Left kidney (tissue), 2 donors: ENCODE data around the gene SCIN. TPM values are rescaled to one million over a fixed set of nuclear protein-coding genes. Genes with fewer than 3 reads are reported as not detected.
"Not testable (repeated sequence)": the region's sequence is repeated elsewhere in the genome, so short reads cannot be mapped to it uniquely, and the experiment has no call there.

Source experiments
- DNase-seq: peaks from one replicate; pipeline ENCODE4 v3.0.0-alpha.2; 2013
- polyA plus RNA-seq: library from polyadenylated mRNA; unstranded; fragments of 120-200 nt; gene quantifications from one replicate; pipeline ENCODE4 v1.2.1, GENCODE V29; 2013; ENCODE audit not compliant: insufficient read length

The SCIN gene
- polyA plus RNA-seq, 1 donor = 112 TPM

- peak; percentile 99 for DNase-seq
Observed at GRCh38 chr7:12686891-12687717, 116.6 kb downstream of the SCIN start, which contains the start of gene ARL4A. TSS of gene ARL4A (plus strand) at chr7:12687633. CDS start at chr7:12688255, 622 bp downstream.

- DNase-seq = no peak
Observed at GRCh38 chr7:12687718-12688171, 117.2 kb downstream of the SCIN start.

- not testable (repeated sequence) for DNase-seq
Observed at GRCh38 chr7:12688485-12689170, 118.1 kb downstream of the SCIN start.

GRCh38 chr7:12689451-12689850, 118.9 kb downstream of the SCIN start:
- no peak for DNase-seq

GRCh38 chr7:12690041-12690878, 119.7 kb downstream of the SCIN start:
- no peak for DNase-seq

GRCh38 chr7:12691388-12691787, 120.9 kb downstream of the SCIN start:
- not testable (repeated sequence) for DNase-seq

- no peak for DNase-seq
Observed at GRCh38 chr7:12692035-12692434, 121.5 kb downstream of the SCIN start.

- DNase-seq = no peak
Observed at GRCh38 chr7:12692479-12693259, 122.1 kb downstream of the SCIN start.

- DNase-seq = no peak
Observed at GRCh38 chr7:12694817-12695216, 124.3 kb downstream of the SCIN start.

GRCh38 chr7:12695965-12696364, 125.4 kb downstream of the SCIN start:
- no peak for DNase-seq

- no peak for DNase-seq
Observed at GRCh38 chr7:12699299-12699698, 128.8 kb downstream of the SCIN start.

- DNase-seq = no peak
Observed at GRCh38 chr7:12701433-12701832, 130.9 kb downstream of the SCIN start.

- DNase-seq = no peak
Observed at GRCh38 chr7:12703881-12704280, 133.4 kb downstream of the SCIN start.

- DNase-seq = no peak
Observed at GRCh38 chr7:12705878-12706277, 135.4 kb downstream of the SCIN start.

GRCh38 chr7:12706900-12707536, 136.5 kb downstream of the SCIN start:
- no peak for DNase-seq

GRCh38 chr7:12708314-12708713, 137.8 kb downstream of the SCIN start:
- DNase-seq = no peak

Other genes with a start within 250 kb of the SCIN start
- gene VWDE, start 166.9 kb upstream of the SCIN start, polyA plus RNA-seq = 8.7 TPM
- gene ARL4A, start 116.9 kb downstream of the SCIN start, polyA plus RNA-seq = 29.3 TPM